Fibroblast of skin of left quadriceps (primary cell): ENCODE data around the gene PARP8.

ENCODE experiments used
- DNase-seq, 2 experiments: peaks; one replicate each; pipeline ENCODE4 v3.0.0-alpha.2; 2013; ENCODE audit warnings: low read depth in 2 of 2

PARP8 gene

DNA sequence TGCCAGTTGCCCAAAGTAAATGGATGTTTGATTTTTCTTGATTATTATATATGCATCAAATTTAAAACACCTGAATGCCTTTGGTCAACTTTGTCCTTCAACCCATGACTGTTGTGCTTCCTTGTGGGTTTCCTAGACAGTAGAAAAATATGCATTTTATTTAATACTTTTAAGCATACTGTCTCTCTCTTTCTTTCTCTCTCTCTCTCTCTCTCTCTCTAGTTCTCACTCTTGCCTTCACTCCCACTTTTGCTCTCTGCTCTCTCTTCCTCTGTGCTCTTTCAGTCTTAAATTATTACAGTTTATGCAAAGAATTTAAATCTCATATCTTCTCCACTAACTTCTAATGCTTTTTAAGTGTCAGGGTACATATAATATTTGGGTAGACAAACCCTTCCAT, 173.0 kb downstream of the PARP8 start:
- DNase-seq = no peak

DNA sequence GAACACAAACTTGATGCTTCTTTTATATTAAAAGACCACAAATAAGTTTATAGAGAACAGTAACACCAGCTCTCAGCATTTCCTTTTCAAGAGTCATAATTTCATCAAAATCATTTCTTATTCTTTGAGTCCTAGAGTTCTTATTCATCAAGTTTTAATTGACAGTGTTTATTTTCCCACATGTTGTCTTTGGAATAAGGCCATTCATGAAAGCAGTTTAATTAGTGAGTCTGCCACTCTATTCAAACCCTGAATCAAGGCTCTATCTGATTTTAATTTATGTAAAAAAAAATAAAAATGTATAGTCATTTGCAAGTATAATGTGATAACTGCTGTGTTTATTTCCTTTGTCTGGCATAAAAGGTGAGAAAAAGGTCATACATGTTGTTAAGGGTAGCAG, 176.7 kb downstream of the PARP8 start:
- no peak for DNase-seq

DNA sequence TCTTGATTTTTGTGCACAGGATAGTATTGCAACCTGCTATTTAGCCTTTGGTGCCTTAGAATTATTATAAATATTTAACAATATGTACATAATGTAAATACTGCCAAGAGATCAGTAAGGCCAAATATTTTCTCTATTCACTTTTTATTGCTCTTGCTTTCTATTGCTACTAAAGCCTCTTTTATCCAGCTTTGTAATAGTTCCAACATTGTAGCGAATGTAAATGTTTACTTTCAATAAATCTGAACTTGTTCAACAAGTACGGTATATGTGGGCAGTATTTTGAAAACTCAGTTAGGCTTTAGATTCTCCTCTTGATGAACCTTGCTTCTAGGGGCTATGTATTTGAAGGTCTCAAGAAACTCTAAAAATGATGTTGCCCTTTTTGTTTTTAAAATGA, 179.8 kb downstream of the PARP8 start:
- no peak for DNase-seq

DNA sequence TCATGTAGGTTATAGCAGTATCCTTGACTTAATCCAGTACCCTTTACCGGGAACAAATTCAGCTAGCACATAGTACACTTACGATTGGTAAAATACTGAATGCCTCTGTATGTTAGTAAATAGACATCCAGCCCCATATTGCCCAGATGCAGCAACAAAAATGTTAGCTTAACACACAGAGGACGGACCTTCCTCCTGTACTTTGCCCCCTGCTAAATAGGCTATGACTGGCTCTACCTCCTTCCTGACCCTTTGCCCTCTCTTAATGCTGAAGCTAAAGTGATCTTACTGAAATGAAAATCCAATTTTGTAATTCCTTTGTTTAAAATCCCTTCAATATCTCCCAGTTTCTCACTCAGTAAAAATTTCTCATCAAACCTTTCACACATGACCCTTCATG, 183.1 kb downstream of the PARP8 start:
- DNase-seq = no peak

DNA sequence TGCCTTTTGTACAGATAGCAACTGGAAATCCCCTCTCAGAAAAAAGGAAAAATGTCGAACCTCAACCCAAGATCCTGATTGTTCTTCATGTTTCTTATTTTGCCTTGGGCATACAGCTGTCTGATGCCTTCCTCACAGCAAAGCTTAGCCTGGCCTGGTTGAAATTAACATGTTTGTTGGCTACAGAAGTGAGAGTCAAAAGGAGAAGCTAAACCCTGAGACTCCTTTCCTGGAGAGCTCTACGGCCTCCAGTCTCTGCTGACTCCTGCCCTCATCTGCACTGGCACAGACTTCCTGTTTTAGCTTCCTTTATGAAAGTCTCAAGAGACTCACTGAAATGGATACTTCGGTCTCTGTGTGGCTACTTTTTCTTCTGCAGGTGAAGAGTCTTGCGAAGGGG, 186.7 kb downstream of the PARP8 start:
- no peak for DNase-seq

DNA sequence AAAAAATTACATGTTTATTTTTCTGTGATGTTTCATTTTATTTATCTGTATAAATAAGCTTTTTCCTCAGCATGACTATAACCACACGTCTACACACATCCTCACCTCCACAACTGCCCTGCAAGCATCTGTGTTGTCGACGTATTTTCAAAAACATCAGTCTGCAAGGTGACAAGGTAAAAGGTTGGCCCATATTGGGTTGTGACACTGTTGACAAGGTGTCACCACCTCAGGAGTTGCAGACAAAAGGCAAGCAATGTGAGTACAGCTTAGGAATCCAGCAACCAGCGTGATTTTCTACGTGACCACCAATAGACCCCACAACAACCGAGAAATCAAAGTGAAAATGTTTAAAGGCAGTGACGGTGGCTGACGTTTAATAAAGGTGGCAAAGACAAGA, 187.6 kb downstream of the PARP8 start:
- DNase-seq = no peak

DNA sequence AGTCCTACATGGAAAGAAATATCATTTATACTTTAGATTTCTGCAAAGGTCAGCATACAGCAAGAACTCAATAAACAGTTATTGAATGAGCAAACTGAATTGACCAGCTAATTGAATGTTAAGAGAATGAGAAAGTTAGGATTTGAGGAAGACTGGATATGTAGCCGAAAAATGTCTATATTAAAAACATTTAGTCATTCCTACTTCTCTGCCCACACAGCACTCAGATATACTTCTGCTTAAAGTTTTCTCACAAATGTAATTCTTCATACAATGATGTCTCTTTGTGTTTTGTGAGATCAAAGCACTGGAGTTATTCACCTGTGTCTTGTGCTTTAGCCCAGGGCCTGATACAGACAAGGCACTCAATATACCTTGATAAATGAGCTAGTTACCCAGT, 188.6 kb downstream of the PARP8 start:
- no peak for DNase-seq

DNA sequence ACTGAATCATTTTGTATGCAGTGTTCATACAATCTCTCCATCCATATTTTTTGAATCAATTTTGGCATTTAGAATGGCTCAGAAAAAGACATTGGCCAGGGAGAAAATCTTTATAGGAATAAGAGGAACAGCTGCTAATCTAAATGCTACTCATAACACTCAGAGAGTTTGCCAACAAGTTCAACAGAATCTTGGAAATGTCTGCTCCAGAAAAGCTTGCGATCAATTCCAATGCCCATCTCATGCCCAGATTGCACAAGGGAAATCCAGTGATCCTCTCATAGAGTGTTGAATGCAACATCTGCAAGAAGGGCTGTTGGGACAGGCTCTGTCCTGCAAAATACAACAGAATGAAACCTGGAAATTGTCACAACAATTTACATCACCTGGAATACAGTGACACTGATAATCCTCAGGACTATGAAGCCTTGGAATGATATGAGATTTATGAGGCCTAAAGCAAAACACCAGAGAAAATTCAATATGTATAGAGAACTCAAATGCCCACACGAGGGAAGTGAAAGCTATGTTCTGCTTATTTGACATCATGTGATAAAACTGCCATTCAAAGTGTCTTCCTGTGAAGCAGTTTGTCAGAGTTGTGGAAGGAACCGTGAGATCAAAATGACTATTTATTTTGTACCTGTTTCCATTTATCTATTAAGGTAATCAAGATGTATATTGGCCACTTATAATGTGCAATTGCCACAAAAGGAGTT, 190.1 kb downstream of the PARP8 start:
- DNase-seq = no peak

DNA sequence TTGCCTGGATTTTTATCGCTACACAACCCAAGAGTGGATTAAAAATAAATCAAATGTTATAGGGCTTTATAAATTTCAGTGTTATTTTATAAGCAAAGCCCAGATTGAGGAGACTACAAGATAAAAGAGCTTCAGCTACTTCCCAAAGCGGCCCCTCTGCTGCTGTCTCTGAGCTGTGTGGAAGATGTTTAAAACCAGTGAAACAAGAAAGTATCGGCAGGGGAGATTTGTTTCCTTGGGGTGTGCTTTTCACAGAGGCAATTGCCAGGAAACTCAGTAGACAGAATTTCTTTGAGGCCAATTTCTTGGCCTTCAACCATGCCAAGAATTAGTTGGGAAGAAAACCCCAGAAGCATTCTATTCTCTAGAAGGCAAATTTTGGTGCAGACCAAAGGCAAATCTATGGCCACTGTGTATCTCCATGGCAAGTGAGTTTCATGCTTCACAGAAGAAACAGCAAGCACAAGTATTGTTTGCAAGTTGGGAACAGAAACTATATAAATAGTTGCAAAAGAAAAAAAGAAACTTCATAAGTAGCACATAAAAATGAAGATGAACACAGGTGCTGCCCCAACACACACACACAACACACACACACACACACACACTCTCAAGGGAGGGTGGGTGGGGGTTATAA, 197.2 kb downstream of the PARP8 start:
- no peak for DNase-seq

DNA sequence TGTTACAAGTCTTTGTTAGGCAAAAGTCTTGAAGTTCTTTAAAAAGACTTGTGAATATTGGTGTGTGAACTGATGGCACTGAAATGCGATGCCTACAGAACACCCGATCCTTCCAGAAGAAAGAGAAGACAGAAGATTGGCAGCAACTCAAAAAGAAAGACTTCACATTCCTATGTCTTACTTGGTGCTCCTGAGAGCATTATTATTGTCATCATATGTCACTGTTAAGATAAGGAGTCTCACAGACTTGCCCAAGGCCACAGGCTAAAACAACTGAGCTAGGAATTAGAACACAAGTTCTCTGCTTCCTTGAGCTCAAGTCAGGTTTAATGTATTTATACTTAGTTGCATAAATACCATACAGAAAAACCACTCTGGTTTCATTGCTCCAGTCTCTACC, 198.0 kb downstream of the PARP8 start:
- no peak for DNase-seq

DNA sequence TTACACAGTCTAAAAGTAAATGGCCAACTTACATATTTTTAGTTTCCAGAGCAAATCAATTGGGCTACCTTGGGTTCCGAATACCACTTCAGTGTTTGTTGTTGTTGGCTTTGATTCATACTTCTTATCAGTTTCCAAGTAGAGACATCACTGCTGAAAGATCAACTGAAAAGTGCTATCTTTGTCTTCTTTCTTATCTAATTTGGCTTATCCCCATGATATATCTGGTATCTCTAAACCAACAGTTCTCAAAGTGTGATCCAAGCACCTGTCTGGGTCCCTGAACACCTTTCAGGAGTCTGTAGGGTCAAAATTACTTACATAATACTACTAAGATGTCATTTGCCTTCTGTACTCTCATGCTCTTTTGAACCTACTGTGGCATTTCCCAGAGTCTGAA, 200.0 kb downstream of the PARP8 start:
- no peak for DNase-seq

DNA sequence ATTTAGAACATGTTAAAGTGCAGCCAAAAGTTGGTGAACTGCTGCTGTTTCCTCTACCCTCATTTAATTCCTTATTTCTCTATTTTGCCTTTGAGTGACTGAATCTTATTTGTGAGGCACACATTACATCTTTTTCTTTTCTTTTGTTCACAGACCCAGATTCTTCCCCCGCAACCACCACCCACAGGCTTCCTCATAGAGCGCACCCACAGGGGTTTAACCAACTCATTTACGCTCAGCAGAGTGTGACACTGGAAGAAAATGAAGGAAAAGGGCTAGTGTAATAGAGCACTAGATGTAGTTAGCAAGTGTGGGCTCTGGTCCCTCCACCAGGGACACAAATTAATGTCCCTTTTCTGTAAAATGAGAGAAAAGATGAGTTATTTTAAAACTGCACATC, 200.7 kb downstream of the PARP8 start:
- DNase-seq = no peak

DNA sequence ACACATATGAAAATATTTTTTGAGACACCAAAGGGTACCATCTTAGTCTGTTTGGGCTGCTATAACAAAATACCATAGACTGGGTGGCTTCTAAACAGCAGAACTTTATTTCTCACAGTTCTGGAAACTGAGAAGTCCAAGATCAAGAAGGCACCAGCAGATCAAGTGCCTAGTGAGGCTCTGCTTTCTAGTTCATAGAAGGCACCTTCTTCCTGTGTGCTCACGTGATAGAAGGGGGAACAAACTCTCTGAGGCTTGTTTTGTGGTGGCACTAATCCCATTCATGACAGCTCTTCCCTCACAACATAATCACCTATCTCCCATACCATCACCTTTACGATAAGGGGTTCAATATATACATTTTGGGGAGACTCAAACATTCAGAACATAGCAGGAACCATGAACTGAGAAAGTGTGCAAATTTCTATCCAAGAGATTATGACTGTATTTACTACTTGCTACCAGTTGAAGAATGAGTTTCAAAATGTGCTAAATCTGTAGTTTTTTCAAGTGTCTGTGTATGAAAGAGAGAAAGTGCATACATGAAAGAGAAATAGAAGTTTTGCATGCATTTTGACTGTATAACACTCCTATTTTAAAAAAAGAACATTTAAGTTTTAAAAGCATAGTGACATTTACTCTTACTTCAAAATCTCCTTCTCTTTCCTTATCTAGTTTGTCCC, 207.3 kb downstream of the PARP8 start:
- DNase-seq = no peak

DNA sequence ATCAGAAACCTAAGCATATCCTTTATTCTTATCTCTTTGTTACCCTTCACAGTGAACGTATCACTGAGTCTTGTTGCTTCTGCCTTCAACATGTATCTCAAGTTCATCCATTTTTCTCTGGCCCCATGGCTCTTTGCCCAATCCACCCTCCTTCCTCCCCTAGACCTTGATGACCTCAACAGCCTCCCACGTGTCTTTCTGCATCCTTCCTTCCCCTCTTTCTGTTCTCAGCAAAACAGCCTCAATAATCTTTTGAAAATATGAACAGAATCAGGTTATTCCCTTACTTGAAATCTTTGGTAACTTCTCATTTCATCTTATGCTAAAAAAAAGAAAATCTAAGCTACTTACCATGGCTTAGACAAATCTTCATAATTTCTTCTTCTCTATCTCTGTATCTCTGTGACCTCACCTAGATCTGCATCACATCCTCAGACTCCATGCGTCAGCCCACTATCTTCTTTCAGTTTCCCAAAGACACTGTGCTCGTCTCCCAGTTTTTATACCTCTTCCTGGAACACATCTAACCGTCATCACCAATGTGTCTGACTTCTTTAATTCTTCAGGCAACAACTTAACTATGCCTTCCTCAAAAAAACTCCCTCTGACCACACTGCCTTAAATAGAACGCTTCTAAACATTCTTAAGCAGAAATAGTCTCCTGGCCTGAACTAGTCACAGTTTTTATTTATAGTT, 208.0 kb downstream of the PARP8 start:
- no peak for DNase-seq

DNA sequence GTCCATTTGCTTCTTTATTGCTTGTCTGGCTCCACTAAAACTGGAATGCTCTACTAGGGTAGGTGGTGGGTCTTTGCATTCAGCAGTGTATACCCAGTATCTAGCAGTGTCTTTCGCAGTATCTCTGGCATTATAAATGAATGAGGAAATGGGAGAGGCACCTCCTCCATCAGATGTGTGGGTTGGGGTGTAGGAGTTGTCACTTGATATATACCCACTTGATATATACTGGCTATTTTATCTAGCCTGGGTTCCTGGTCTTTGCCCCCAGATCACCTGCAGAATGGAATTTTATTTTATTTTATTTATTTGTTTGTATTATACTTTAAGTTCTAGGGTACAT, 208.5 kb downstream of the PARP8 start:
- no peak for DNase-seq

DNA sequence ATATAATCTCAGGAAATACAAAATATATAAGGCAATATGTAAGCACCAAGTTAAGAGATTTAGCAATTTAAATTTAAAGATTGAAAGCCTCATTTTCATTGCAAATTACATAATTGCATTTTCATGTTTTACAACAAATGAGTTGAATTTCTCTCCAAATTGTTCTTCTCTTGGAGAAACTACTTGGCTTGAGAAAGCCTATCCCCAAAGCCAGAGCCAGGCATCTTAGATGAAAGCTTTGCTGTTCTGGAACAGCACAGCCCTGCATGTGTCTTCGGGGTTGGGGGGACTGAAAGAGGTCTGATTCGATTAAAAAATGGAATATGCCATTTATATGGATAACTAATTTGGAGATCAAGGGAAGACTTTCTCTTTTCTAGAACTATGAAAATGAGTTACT, 212.0 kb downstream of the PARP8 start:
- DNase-seq = no peak

DNA sequence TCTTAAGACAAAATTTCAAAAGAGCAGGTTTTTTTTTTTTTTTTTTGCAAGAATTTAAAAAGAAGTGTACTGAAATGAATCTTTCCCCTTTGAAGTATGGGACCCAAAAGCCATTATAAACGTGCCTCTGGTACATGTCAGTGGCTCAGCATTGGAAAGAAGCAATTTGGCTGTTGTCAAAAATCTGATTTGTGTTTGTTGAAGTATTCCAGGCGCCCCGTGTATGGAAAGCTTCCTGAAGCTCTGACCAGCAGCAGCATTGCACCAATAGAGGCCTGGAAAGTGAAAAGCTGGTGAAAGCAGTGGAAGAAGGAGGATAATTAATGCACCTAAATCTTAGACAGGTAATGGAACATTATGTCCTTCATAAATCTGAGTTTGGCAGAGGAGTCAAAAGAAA, 215.0 kb downstream of the PARP8 start:
- DNase-seq = no peak

DNA sequence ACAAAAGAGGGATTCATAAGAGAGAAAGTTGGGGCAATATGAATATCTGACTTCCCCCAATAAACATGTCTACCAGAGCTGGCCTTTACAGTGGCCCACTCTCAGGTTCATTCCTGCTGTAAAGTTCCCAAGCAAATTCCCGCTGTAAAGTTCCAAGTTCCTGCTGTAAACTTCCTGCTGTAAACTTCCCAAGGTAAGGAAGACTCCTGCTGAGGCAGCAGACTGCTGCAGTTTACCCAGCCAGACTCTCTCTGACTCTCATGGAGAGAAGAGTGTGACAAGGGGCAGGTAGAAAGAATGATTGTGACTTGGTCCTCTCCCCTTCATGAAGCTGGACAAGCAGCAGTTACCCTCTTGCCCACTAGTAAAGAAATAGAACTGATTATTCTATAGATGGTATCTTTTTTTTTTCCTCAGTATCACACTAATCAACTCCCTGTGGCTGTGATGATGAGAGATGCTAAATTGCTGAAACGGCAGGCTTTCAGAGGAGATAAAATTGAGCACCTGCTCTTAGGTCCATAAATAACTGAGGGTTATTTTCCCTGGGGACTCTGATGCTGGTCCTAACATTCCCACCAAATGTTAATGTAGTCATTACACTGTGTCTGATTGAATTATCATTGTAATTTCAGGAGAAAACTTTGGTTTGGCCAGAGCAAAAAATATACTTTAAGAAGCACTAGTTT, 220.4 kb downstream of the PARP8 start:
- no peak for DNase-seq

DNA sequence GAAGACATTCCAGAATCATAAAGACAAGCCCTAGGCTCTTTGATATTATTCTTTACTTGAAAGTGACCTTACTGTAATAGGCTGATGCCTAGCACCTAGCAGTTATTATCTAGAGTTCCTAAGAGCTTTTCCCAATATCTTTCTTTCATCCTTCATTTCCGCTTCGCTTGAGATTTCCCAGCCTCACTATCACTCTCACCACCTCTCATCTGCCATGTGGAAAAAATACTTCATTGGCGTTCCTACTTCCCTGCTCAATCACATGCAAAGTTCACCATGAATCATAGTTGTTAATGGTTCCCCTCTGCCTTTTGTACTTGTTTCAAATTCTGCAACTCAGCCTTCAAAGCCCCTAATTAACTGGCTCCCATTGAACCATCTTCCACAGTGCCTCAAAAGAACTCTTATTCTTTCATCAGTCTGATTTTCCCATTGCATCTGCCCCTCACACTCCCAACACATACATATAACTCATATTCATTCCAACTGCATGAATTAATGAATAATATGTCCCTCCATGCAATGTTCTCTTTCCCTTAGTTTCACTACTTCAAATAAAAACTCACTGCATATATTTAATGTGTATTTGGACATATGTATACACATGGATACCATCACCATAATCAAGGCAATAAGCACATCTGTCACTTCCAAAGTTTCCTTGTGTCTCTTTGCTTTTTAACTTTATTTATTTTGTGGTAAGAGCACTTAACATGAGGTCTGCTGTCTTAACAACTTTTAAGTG, 221.6 kb downstream of the PARP8 start:
- DNase-seq = no peak

DNA sequence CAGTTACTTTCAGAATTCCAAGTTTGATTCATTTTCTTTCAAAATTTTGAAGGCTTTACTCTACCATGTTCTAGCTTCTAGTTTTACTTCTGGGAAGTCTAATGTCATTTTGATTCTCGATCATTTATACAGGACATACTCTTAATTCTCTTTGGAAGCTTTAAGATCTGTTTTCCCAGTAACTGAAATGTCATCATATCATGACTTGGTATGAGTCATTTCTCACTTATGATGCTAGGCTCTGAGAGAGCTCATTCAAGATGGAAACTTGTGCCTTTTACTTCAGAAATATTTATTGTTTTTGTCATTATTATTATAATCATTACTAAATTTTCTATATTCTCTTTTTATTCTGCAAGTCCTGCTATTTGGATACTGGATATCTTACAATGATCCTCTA, 222.3 kb downstream of the PARP8 start:
- DNase-seq = no peak

DNA sequence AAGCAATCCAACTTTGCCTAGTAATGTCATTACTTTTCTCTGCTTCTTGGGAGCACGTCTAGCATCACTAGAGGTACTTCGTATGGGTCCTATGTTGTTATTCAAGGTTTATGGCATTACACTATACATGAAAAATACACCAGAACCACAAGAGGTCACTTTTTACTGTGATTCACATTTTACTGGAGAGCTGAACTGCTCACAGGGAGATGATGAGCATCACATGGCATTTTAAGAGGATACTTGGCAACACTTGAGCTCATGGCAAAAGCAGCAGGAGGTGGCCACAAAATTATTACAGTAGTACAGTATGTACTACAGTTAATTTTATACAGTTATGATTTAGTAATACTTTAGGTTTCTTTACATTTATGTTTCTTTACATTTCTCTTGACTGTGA, 223.4 kb downstream of the PARP8 start:
- DNase-seq = no peak
